GM18508 (cell line): Measurements from ENCODE around the gene NRROS.
"Not testable (repeated sequence)": the region's sequence is repeated elsewhere in the genome, so short reads cannot be mapped to it uniquely, and the experiment has no call there.

Source experiments
- ATAC-seq: cut with Tn5 transposase; IDR thresholded peaks from one replicate; pipeline ENCODE4 v1.9.1; 2021; ENCODE audit warnings: moderate number of reproducible peaks; ENCODE audit not compliant: insufficient read depth, unreplicated experiment

NRROS gene

DNA sequence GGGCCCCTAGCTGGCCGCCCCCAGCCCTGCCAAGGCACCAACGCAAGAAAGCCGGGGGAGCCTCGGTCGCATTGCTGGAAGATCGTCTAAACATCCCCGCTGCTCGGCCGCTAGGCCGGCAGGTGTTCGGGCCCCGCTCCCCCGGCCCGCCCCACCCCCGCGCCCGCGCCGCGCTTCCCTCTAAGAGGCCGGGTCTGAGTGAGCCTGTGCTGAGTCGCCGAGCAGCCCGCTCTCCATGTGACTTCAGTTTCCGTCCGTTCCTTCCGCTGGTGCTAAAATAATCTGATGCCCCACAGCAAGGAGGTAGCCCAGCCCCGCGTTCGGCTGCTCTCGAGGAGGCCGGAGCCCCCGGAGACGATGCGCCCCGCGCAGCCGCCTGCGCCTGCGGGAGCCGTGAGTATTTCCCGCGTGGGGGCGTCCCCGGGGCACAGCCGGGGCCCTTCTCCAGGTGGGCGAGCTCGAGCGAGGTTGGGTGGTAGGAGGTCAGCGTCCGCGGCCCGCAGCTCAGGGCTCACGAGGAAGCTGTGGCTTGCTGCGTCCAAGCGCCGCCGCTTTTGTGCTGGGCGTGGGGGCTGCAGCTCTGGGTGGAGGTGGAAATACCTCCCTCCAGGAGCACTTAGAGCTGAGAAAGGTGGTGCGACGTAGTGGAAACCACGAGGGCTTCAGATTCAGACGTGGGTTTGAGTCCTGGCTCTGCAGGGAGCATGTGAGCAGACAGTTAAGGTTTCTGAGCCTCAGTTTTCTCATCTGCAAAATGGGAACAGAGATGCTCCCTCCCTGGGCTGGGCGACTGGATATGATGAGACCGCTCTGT lies at the start of gene NRROS:
TSS of gene NRROS (plus strand) at position 212 of the 814 bp plus-strand sequence. CDS start 14,846 bp downstream, outside the sequence.
- no peak for ATAC-seq

- no peak for ATAC-seq
Observed at GRCh38 chr3:196590279-196590678, 49.2 kb upstream of the NRROS start.

DNA sequence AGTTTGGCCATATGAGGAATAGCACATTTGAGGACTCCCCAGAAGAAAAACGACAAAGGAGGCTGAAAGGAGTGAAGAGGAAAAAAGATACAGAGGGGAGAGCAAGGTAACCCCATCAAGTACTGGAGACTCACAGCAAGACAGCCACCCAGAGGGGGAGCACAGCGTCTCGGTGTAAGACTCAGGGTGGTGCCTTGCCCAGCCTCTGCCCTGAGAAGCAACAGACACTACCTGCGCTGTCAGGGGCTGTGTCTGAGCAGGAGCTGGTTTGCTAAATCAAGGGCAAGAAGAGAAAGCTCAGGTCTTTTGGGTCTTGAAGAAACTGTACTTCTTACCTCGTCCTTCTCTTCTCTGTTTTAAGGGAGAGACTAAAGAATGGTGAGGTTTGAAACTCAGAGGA lies 43.1 kb upstream of the NRROS start:
- ATAC-seq: no peak

DNA sequence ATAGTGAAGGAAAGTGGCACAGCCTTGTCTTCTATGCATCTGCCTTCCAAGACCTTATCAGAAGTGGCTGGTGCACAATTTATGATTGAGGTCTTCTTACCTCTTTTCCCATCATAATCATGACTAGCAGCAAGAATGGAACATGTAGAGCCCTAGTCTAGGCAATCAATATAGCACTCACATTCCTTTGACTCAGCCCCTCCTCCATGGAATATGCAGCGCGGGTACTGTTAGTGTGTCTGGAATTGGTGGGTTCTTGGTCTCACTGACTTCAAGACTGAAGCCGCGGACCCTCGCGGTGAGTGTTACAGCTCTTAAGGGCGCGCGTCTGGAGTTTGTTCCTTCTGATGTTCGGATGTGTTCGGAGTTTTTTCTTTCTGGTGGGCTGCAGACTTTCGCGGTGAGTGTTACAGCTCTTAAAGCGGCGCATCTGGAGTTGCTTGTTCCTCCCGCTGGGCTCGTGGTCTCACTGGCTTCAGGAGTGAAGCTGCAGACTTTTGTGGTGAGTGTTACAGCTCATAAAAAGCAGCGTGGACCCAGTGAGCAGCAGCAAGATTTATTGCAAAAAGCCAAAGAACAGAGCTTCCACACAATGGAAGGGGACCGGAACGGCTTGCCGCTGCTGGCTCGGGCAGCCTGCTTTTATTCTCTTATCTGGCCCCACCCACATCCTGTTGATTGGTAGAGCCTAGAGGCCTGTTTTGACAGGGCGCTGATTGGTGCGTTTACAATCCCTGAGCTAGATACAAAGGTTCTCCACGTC lies 41.3 kb upstream of the NRROS start:
- ATAC-seq: not testable (repeated sequence)

- ATAC-seq: no peak
Observed at GRCh38 chr3:196599734-196600128, 39.8 kb upstream of the NRROS start.

- ATAC-seq: no peak
Observed at GRCh38 chr3:196600359-196600758, 39.1 kb upstream of the NRROS start.

GRCh38 chr3:196602673-196603072 lies 36.8 kb upstream of the NRROS start:
- ATAC-seq: no peak

DNA sequence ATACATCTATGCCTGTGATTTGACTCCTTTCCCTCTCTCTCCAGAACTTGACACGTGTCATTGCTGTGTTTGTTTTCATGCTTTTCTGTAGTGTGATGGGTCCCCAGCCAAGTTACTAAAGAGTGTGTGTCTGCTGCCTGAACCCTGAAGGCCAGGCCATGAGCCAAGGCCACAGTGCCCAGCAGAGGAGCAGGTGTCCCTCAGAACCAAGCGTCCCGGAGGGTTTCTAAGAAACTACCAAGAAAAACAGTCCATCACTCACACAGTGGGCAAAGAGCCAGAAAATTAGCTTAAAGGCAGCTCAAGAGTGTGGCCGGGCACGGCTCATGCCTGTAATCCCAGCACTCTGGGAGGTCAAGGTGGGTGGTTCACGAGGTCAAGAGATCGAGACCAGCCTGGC lies 35.8 kb upstream of the NRROS start:
- no peak for ATAC-seq

DNA sequence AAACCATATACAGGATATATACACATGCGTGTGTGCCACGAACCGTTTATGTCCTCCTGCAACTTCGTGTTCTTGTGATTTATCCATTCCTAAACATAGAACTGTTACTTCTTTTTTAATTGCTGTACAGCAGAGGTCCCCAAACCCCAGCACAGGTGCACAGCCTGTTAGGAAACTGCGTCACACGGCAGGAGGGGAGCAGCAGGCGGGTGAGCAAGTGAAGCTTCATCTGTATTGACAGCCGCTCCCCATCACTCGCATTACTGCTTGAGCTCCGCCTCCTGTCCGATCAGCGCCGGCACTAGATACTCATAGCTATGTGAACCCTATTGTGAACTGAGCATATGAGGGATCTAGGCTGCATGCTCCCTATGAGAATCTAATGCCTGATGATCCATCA lies 34.9 kb upstream of the NRROS start:
- ATAC-seq: no peak

- ATAC-seq: no peak
Observed at GRCh38 chr3:196608693-196609092, 30.8 kb upstream of the NRROS start.

- no peak for ATAC-seq
Observed at GRCh38 chr3:196609343-196609775, 30.1 kb upstream of the NRROS start.

DNA sequence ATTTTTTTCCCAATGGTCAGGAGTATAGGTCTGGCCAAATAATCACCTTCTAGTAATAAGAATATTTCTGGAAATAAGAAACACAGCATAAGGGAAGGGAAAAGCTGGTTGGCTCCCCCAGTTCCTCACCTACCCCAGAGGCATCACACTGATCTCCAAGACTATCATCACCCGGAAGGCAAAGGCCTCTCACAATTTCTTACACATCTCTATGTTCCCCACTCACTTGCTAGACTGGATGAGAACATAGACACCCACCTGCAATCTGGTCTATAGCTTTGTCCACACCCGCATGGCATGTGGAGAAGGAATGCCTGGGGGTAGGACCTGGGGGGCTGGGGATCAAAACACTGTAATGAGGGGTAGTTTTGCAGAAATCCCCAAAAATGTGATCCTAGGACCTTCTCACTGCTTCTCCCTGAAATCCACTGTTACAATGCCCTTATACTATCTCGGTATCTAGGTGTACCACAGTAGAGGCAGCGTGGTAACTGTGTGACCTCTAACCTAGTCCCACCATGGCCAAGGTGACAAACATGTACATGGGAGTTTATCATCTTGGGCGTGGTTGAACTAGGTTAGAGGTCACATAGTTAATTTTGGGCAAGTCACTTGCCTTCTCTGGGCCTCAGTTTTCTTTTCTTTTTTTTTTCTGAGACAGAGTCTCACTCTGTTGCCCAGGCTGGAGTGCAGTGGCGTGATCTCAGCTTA lies 29.5 kb upstream of the NRROS start:
- ATAC-seq: no peak

GRCh38 chr3:196611761-196612483 lies 27.6 kb upstream of the NRROS start:
- no peak for ATAC-seq

- not testable (repeated sequence) for ATAC-seq
Observed at GRCh38 chr3:196615234-196615633, 24.3 kb upstream of the NRROS start.

GRCh38 chr3:196617256-196617655 lies 22.2 kb upstream of the NRROS start:
- ATAC-seq: no peak

DNA sequence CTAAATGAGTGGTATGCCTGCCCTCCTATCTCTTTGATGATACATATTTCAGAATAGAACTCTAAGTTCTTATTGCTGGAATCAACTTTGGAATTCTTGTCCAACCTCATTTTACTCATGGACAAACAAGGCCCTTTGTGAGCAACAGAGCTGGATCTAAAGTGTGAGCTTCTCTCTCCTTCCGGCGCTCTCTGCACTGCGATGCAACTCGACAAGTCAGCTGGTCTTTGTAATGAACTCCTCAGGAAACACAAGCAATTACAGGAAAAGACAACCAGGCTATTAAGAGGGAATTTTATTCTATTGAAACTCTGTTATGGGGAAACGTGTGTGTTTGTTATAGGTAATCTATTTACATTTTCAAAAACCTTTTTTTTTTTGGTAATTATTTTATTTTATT lies 20.3 kb upstream of the NRROS start:
- no peak for ATAC-seq

DNA sequence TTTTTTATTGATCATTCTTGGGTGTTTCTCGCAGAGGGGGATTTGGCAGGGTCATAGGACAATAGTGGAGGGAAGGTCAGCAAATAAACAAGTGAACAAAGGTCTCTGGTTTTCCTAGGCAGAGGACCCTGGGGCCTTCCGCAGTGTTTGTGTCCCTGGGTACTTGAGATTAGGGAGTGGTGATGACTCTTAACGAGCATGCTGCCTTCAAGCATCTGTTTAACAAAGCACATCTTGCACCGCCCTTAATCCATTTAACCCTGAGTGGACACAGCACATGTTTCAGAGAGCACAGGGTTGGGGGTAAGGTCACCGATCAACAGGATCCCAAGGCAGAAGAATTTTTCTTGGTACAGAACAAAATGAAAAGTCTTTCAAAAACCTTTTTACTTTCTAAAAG lies 19.9 kb upstream of the NRROS start:
- not testable (repeated sequence) for ATAC-seq

- ATAC-seq: no peak
Observed at GRCh38 chr3:196620161-196620604, 19.3 kb upstream of the NRROS start.

DNA sequence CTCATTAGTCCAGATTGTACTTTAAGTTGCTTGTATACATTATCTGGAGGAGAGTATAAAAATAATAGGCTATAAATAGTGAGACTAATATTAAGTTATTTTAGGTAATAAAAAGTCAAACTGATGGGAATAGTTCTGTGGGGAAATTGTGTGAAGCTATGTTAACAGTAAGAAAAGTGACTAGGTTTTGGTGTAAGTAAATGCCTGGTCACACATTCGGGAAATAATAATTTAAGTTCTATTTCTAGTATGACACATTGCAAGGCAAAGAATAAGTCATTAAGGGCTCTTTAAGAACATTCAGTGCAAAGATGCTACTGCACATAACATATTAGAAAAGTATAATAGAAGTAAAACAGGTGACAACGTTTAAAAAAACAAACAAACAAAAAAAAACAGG lies 18.8 kb upstream of the NRROS start:
- ATAC-seq: no peak

- no peak for ATAC-seq
Observed at GRCh38 chr3:196621611-196622010, 17.9 kb upstream of the NRROS start.
